Activated CD4-positive, alpha-beta T cell treated with anti-CD3 and anti-CD28 coated beads, Interleukin-2, Interleukin-6, amounts not matched to agents 100 ng/mL and 50 ng/mL, durations not matched to agents 16 hours and 8 hours (primary cell): ENCODE results near the gene PHGDH.
"Not testable (repeated sequence)": the region's sequence is repeated elsewhere in the genome, so short reads cannot be mapped to it uniquely, and the experiment has no call there.

ENCODE experiments used
- DNase-seq: peaks from one replicate; pipeline ENCODE4 v3.0.0-alpha.2; 2020

PHGDH gene

GRCh38 chr1:119711804-119712341 lies at the start of gene PHGDH:
TSS of gene PHGDH (plus strand) at chr1:119711934. CDS start at chr1:119712023, 89 bp downstream.
- DNase-seq: peak; percentile 79

GRCh38 chr1:119662034-119662437 lies 49.7 kb upstream of the PHGDH start:
- no peak for DNase-seq

- no peak for DNase-seq
These were observed 47.7 kb upstream of the PHGDH start for GRCh38 chr1:119664067-119664466.

GRCh38 chr1:119667173-119667572 lies 44.6 kb upstream of the PHGDH start:
- no peak for DNase-seq

GRCh38 chr1:119670898-119671297 lies 40.8 kb upstream of the PHGDH start:
- DNase-seq: no peak

- no peak for DNase-seq
These were observed 38.4 kb upstream of the PHGDH start for GRCh38 chr1:119673171-119673940.

GRCh38 chr1:119674111-119674526 lies 37.6 kb upstream of the PHGDH start:
- DNase-seq: no peak

- peak; percentile 48 for DNase-seq
These were observed 36.9 kb upstream of the PHGDH start for GRCh38 chr1:119674835-119675289.

GRCh38 chr1:119675349-119676345 lies 36.1 kb upstream of the PHGDH start:
- peak; percentile 80 for DNase-seq

GRCh38 chr1:119676571-119677206 lies 35.0 kb upstream of the PHGDH start:
- no peak for DNase-seq

- DNase-seq: no peak
These were observed 32.5 kb upstream of the PHGDH start for GRCh38 chr1:119679223-119679622.

- DNase-seq: no peak
These were observed 31.5 kb upstream of the PHGDH start for GRCh38 chr1:119680193-119680592.

GRCh38 chr1:119680723-119681122 lies 31.0 kb upstream of the PHGDH start:
- DNase-seq: no peak

GRCh38 chr1:119681560-119681959 lies 30.2 kb upstream of the PHGDH start:
- DNase-seq: no peak

GRCh38 chr1:119682141-119682540 lies 29.6 kb upstream of the PHGDH start:
- no peak for DNase-seq

GRCh38 chr1:119683893-119684292 lies 27.8 kb upstream of the PHGDH start:
- no peak for DNase-seq

GRCh38 chr1:119686661-119687060 lies 25.1 kb upstream of the PHGDH start:
- DNase-seq: no peak

GRCh38 chr1:119687434-119688079 lies 24.2 kb upstream of the PHGDH start:
- no peak for DNase-seq

- DNase-seq: no peak
These were observed 22.9 kb upstream of the PHGDH start for GRCh38 chr1:119688810-119689209.

- no peak for DNase-seq
These were observed 22.2 kb upstream of the PHGDH start for GRCh38 chr1:119689511-119689910.

GRCh38 chr1:119696863-119697262 lies 14.9 kb upstream of the PHGDH start:
- not testable (repeated sequence) for DNase-seq

- DNase-seq: no peak
These were observed 14.1 kb upstream of the PHGDH start for GRCh38 chr1:119697598-119697997.
